Heart right ventricle (tissue), 16 donors: ENCODE data around the gene KLK10. TPM values are rescaled to one million over a fixed set of nuclear protein-coding genes. Genes with fewer than 3 reads are reported as not detected.

ENCODE experiments used
- ATAC-seq, 8 donors: fragments of 200-7000 bp; cut with Tn5 transposase; one replicate each; pipeline ENCODE4 v1.9.1; 2020; ENCODE audit warnings: mild to moderate bottlenecking in 8 of 8, moderate library complexity in 8 of 8, moderate number of reproducible peaks in 1 of 8
- DNase-seq, 2 donors: peaks; one replicate each; pipeline ENCODE4 v3.0.0-alpha.2; 2020
- H3K27ac ChIP-seq, 10 donors: fragments of 200-600 bp; sonication (generic) in 2 of 10; one replicate each; pipeline versions ENCODE4 v1.5.0 to v1.8.0; 2020 to 2022; ENCODE audit warnings: mild to moderate bottlenecking in 3 of 10
- H3K27me3 ChIP-seq, 7 donors: fragments of 200-600 bp; one replicate each; pipeline ENCODE4 v1.8.0; 2021 to 2022; ENCODE audit warnings: mild to moderate bottlenecking in 2 of 7
- H3K36me3 ChIP-seq, 9 donors: fragments of 200-600 bp; sonication (generic) in 1 of 9; one replicate each; pipeline versions ENCODE4 v1.5.0 to v1.8.0; 2020 to 2022; ENCODE audit warnings: mild to moderate bottlenecking in 2 of 9
- H3K4me1 ChIP-seq, 9 donors: fragments of 200-600 bp; sonication (generic) in 1 of 9; one replicate each; pipeline versions ENCODE4 v1.5.0 to v1.8.0; 2020 to 2022; ENCODE audit warnings: mild to moderate bottlenecking in 4 of 9
- H3K4me3 ChIP-seq, 10 donors: fragments of 200-600 bp; sonication (generic) in 2 of 10; one replicate each; pipeline versions ENCODE4 v1.5.0 to v1.8.0; 2020 to 2022; ENCODE audit warnings: mild to moderate bottlenecking in 7 of 10, moderate library complexity in 2 of 10
- H3K9me3 ChIP-seq, 11 donors: fragments of 200-600 bp in 10 of 11; sonication (generic) in 2 of 11; one replicate each; pipeline versions ENCODE4 v1.5.0 to v1.8.0; 2013 to 2022; ENCODE audit warnings: mild to moderate bottlenecking in 2 of 11, control low read depth in 1 of 11, moderate library complexity in 1 of 11
- WGBS, 2 donors: extraction: QIAGEN DNeasy Blood & Tissue Kit; methylation state at CpG; one replicate each; pipeline ENCODE4 v1.1.7; 2013; ENCODE audit warnings: inconsistent platforms in 1 of 2; 5-methylcytosine and 5-hydroxymethylcytosine counted together
- intact Hi-C, 10 donors: fragments of 100-400 bp; cut with DNase I; formaldehyde crosslinking; loops; one replicate each; pipeline versions ENCODE4 v1.11.1 to v1.14.2; 2022
- polyA plus RNA-seq, 2 donors: library from polyadenylated mRNA; stranded (reverse); fragments of 200-250 nt; gene quantifications; one replicate each; pipeline ENCODE4 v1.2.3, GENCODE V29; 2013
- total RNA-seq, 10 donors: library from RNA; stranded (reverse); fragmentation: NEBNext Ultra II Directional in 3 of 10; extraction: Animal tissue kit (Norgen Biotek cat#: 25700) in 3 of 10; gene quantifications; one replicate each; pipeline versions ENCODE4 v1.2.1 to v1.2.4, GENCODE V29; 2021 to 2023
- TF ChIP-seq, protein P1 (sequence below), 9 donors: fragments of 200-600 bp; sonication (generic) in 2 of 9; IDR thresholded peaks; one replicate each; pipeline versions ENCODE4 v1.5.0 to v1.8.0; 2021 to 2022; ENCODE audit warnings: antibody characterized with exemption in 9 of 9, mild to moderate bottlenecking in 5 of 9, moderate library complexity in 1 of 9
- donor health status: Arrhythmogenic right ventricular cardiomyopathy.
- donor health status: ischemic (EF 13 %, LVEDD 7.1; RV severe dilation, severe dysfunction).
- donor health status: healthy with polysubstance abuse.
- donor health status: DM: no; HTN: yes; CAD: no.
- donor health status: DM: no; HTN: no; CAD: no.
- donor health status: ischemic (EF 25% LVEDD 6.9; RV normal size, moderate dysfunction).
- donor health status: ischemic (EF 25% LVEDD 5.7; RV mildly dilated, moderate dysfunction).
- donor health status: healthy.
- donor health status: DM: yes; HTN: yes; CAD: no.
- donor health status: Ischemic cardiomyopathy.
- donor health status: ischemic (EF 35%, LVEDD 5.7; RV mildly dilated, moderate dysfunction).
- donor health status: nonischemic (EF 11% LVEDD 7.7; RV severe dilation, severe dysfunction).
- donor health status: DM: yes; HTN: yes; CAD: no.
- donor health status: PGD.
- donor health status: ischemic (EF 29% LVEDD 5.4; RV normal size, mild dysfunction).
- donor health status: nonischemic (EF 23%, LVEDD 6.1; RV moderate dilation, normal function).

Gene KLK10
- total and polyA plus RNA-seq, 12 donors, result 0.16 to 1.8 (median 0.42) TPM; not detected in 6

DNA sequence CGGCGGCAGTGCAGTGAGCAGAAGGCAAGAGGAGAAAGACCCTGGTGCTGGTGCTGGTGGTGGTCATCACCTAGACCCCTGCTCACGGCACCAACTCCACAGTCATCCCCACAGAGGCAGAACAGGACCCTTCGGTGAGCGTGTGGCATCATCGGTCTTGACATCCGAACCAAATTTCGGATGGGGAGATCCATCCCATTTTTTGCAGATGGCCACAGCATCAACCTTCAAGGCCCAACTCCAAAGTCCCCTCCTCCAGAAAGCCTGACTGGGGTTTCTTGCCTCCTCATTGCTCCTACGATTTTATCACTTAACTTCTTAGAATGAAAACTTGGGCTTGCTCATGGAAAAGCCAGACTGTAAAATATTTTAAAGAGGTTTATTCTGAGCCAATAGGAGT, 24.0 kb upstream of the KLK10 start:
- DNase-seq (no peak), ATAC-seq (no peak)
- TF ChIP-seq, protein P1, sequence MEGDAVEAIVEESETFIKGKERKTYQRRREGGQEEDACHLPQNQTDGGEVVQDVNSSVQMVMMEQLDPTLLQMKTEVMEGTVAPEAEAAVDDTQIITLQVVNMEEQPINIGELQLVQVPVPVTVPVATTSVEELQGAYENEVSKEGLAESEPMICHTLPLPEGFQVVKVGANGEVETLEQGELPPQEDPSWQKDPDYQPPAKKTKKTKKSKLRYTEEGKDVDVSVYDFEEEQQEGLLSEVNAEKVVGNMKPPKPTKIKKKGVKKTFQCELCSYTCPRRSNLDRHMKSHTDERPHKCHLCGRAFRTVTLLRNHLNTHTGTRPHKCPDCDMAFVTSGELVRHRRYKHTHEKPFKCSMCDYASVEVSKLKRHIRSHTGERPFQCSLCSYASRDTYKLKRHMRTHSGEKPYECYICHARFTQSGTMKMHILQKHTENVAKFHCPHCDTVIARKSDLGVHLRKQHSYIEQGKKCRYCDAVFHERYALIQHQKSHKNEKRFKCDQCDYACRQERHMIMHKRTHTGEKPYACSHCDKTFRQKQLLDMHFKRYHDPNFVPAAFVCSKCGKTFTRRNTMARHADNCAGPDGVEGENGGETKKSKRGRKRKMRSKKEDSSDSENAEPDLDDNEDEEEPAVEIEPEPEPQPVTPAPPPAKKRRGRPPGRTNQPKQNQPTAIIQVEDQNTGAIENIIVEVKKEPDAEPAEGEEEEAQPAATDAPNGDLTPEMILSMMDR (IDR thresholded peaks at IDR 0.05), result no peak
- WGBS, 2 donors, result 82 to 83% methylated on average over 9 of the region's 9 CpGs
- Histone ChIP-seq H3K27ac (no peak overlapping the region), H3K27me3 (peaks cover 0 to 20% (median 0%) of the 10 kb centered on the region in 7 donors), H3K9me3 (no peaks in the 10 kb centered on the region), H3K4me1 (peaks cover 0 to 7% (median 0%) of the 10 kb centered on the region in 9 donors), H3K36me3 (no peaks in the 10 kb centered on the region), H3K4me3 (no peak overlapping the region)
- intact Hi-C loops, result no loop called here

DNA sequence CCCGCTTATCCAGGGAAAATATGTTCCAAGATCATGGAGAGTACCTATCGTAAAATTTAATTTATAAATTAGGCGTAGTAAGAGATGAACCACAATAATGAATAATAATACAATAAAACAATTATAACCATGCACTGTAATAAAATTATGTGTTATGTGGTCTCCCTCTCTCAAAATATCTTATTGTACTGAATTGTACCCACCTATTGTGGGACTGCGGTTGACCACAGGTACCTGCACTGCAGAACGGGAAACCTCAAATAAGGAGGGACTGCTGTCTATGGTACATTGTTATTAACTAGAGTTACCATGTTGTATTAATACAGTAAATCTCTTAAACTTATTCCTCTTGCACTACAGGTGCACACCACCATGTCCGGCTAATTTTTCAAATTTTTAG, 20.6 kb upstream of the KLK10 start:
- DNase-seq, result no peak
- TF ChIP-seq, protein P1 (IDR thresholded peaks at IDR 0.05), result no peak
- intact Hi-C loops, result no loop called here
- Histone ChIP-seq H3K27me3 (peaks cover 0 to 7% (median 1%) of the 10 kb centered on the region in 7 donors), H3K4me1 (no peaks in the 10 kb centered on the region), H3K36me3 (no peaks in the 10 kb centered on the region), H3K9me3 (no peaks in the 10 kb centered on the region), H3K27ac (no peak overlapping the region), H3K4me3 (no peak overlapping the region)
- WGBS, 2 donors, result 93 to 94% methylated on average over 6 of the region's 6 CpGs
- no peak for ATAC-seq

DNA sequence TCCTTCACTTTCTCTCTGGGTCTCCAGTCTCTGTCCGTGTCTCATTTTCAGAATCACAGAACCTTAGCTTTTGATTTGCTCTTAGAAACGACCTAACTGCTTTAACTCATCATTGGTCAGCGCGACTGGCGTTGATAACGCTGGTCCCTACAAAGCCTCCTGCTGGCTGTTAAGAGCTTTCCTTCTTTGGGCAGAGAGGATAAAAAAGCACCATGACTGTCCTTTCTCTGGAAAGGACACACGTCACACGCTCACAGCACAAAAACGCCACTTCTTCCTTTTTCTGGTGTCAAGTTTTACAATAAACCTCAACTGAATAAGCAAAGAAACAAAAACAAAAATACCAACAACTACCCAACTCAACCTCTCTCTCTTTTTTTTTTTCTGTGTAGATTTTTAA, 17.0 kb upstream of the KLK10 start:
- H3K9me3 ChIP-seq, result no peaks in the 10 kb centered on the region
- TF ChIP-seq, protein P1 (IDR thresholded peaks at IDR 0.05), result no peak
- ATAC-seq (no peak), DNase-seq (no peak)
- no peak overlapping the region for H3K4me3 ChIP-seq
- intact Hi-C loops, result no loop called here
- H3K27ac ChIP-seq, result no peak overlapping the region
- H3K36me3 ChIP-seq, result no peaks in the 10 kb centered on the region
- no peaks in the 10 kb centered on the region for H3K4me1 ChIP-seq
- 30 to 33% methylated on average over 9 of the region's 9 CpGs for WGBS, 2 donors
- H3K27me3 ChIP-seq, result peaks cover 0 to 29% (median 7%) of the 10 kb centered on the region in 7 donors

DNA sequence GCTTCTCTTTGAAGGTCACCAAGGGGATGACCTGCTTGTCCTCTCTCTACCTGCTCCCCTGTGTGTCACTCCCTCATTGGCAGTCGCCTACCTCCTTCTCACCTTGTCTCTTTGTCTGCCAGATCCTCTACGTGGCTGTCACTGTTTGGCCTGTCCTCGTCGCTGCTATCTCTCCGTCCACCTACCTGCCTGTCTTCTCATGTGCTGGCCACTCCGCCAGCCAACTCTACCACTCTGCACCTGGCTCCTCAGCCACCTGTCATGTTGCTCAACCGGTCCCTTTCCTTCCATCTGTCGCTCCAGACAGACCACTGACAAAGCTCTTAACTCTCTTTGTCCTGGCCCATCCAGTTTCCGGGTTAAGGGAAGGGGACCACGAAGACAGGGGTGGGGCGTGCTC, 15.2 kb upstream of the KLK10 start, which contains the start of gene KLK12:
TSS of gene KLK12 (minus strand) at position 299 of the 400 bp plus-strand sequence. CDS start 381 bp downstream, outside the sequence.
- intact Hi-C loops, result no loop called here
- ATAC-seq, result no peak
- WGBS, 2 donors, result 45 to 57% methylated on average over 11 of the region's 11 CpGs

More for the DNA sequence above, 15.2 kb upstream of the KLK10 start, which contains the start of gene KLK12:
- no peak within 1 kb of the TSS for H3K27ac ChIP-seq
- TF ChIP-seq, protein P1 (IDR thresholded peaks at IDR 0.05), result no peak
- no peaks in the 10 kb centered on the region for H3K9me3 ChIP-seq
- peaks cover 0 to 41% (median 7%) of the 10 kb centered on the region in 7 donors for H3K27me3 ChIP-seq
- no peaks in the 10 kb centered on the region for H3K4me1 ChIP-seq
- no peak for DNase-seq
- no peak within 1 kb of the TSS for H3K4me3 ChIP-seq
- H3K36me3 ChIP-seq, result no peaks in the 10 kb centered on the region
